Stimulated activated CD8-positive, alpha-beta memory T cell treated with anti-CD3 and anti-CD28 coated beads, Interleukin-7, amount 100 ng/mL, for 24 hours (primary cell): Measurements from ENCODE around the gene C4A.
A peak's percentile ranks its signal among the peaks of the same experiment; 100 is the strongest.
"Not testable (repeated sequence)": the region's sequence is repeated elsewhere in the genome, so short reads cannot be mapped to it uniquely, and the experiment has no call there.

ENCODE experiments used
- DNase-seq: peaks from one replicate; pipeline ENCODE4 v3.0.0-alpha.2; 2020; ENCODE audit warnings: low read depth

Gene C4A

GRCh38 chr6:32035283-32036013, 53.6 kb downstream of the C4A start:
- DNase-seq: not testable (repeated sequence)

- not testable (repeated sequence) for DNase-seq
These were observed 55.3 kb downstream of the C4A start for GRCh38 chr6:32037136-32037535.

GRCh38 chr6:32037598-32038524, 56.0 kb downstream of the C4A start, which contains the start of gene CYP21A2:
Gene CYP21A2 (plus strand): TSS chr6:32038415. CDS start chr6:32038423, 8 bp downstream.
- not testable (repeated sequence) for DNase-seq

GRCh38 chr6:32038878-32039277, 57.0 kb downstream of the C4A start:
- DNase-seq: not testable (repeated sequence)

- DNase-seq: not testable (repeated sequence)
These were observed 57.7 kb downstream of the C4A start for GRCh38 chr6:32039321-32040274.

- DNase-seq: not testable (repeated sequence)
These were observed 58.6 kb downstream of the C4A start for GRCh38 chr6:32040299-32041049.

GRCh38 chr6:32041050-32041321, 59.1 kb downstream of the C4A start:
- DNase-seq: not testable (repeated sequence)

GRCh38 chr6:32041385-32041784, 59.5 kb downstream of the C4A start:
- not testable (repeated sequence) for DNase-seq

- not testable (repeated sequence) for DNase-seq
These were observed 60.4 kb downstream of the C4A start for GRCh38 chr6:32042276-32042675.

- DNase-seq: not testable (repeated sequence)
These were observed 61.9 kb downstream of the C4A start for GRCh38 chr6:32043589-32044380.

- not testable (repeated sequence) for DNase-seq
These were observed 63.1 kb downstream of the C4A start for GRCh38 chr6:32044916-32045315.

GRCh38 chr6:32045811-32046449, 64.1 kb downstream of the C4A start:
- DNase-seq: no peak

- no peak for DNase-seq
These were observed 64.7 kb downstream of the C4A start for GRCh38 chr6:32046450-32047083.

- no peak for DNase-seq
These were observed 65.2 kb downstream of the C4A start for GRCh38 chr6:32047084-32047478.

GRCh38 chr6:32047539-32047854, 65.6 kb downstream of the C4A start:
- DNase-seq: no peak

- peak; percentile 40 for DNase-seq
These were observed 66.3 kb downstream of the C4A start for GRCh38 chr6:32047855-32048766.

- DNase-seq: not testable (repeated sequence)
These were observed 67.3 kb downstream of the C4A start for GRCh38 chr6:32049149-32049548.

GRCh38 chr6:32049736-32050135, 67.9 kb downstream of the C4A start:
- not testable (repeated sequence) for DNase-seq
